HepG2 (cell line): ENCODE measurements around the gene MYLK. TPM values are rescaled to one million over a fixed set of nuclear protein-coding genes. Genes with fewer than 3 reads are reported as not detected.

Experiments
- ATAC-seq: fragments of 200-7000 bp; cut with Tn5 transposase; 3 replicates; pipeline ENCODE4 v1.9.1; 2020; ENCODE audit warnings: mild to moderate bottlenecking, moderate library complexity
- BruUV-seq: library from RNA; stranded (reverse); fragments of 400-500 nt; replicated peaks from 2 replicates; lab custom pipeline; 2021; lab: Mats Ljungman, UMichigan
- CTCF ChIA-PET: fragments of 300-600 bp; formaldehyde crosslinking; extraction: SDS; loops from one replicate; lab custom pipeline; 2021; ENCODE audit warnings: low total read pairs, inconsistent platforms, low intra/inter-chr PET ratio; lab: Yijun Ruan, JAX
- POLR2A ChIA-PET: fragments of 350-600 bp; sonication (Branson Sonifier 250); formaldehyde crosslinking; loops from one replicate; lab custom pipeline; 2020; ENCODE audit warnings: antibody characterized with exemption, inconsistent platforms; lab: Yijun Ruan, JAX
- DNase-seq: peaks from one replicate; pipeline ENCODE4 v3.0.0-alpha.2; 2015; ENCODE audit warnings: low spot score
- FAIRE-seq: peaks from 3 replicates; lab custom pipeline; 2011; peaks lifted over from hg19 to GRCh38; lab: Jason Lieb, UNC
- H2AFZ ChIP-seq: one replicate; pipeline ENCODE4 v1.6.1; 2011; ENCODE audit warnings: low read length, inconsistent platforms
- H3K27ac ChIP-seq: fragments of 300-600 bp; 3 replicates; pipeline ENCODE4 v1.8.0; 2011; ENCODE audit warnings: mixed run types, mild to moderate bottlenecking, mixed read lengths, low read length, inconsistent platforms; ENCODE audit not compliant: insufficient read depth; ENCODE audit errors: extremely low read length
- H3K27me3 ChIP-seq, 2 experiments: fragments of 200-600 bp in 1 of 2; 2 replicates in 1 of 2; 3 replicates in 1 of 2; pipeline versions ENCODE4 v1.6.0 to v1.8.0; 2011; ENCODE audit warnings: low read length in 2 of 2, mild to moderate bottlenecking in 2 of 2, moderate library complexity in 2 of 2, inconsistent platforms in 1 of 2; ENCODE audit not compliant: insufficient read depth in 2 of 2, control insufficient read depth in 1 of 2
- H3K36me3 ChIP-seq, 2 experiments: fragments of 200-600 bp in 1 of 2; replicated peaks in 1 of 2; 2 replicates in 1 of 2; 3 replicates in 1 of 2; pipeline versions ENCODE4 v1.5.1 to v1.8.0; 2011; ENCODE audit warnings: low read length in 2 of 2, inconsistent platforms in 1 of 2; ENCODE audit not compliant: insufficient read depth in 2 of 2, control insufficient read depth in 1 of 2
- H3K4me1 ChIP-seq: 2 replicates; pipeline ENCODE4 v1.5.1; 2012; ENCODE audit warnings: low read length, inconsistent platforms; ENCODE audit not compliant: insufficient read depth
- H3K4me2 ChIP-seq: 2 replicates; pipeline ENCODE4 v1.6.0; 2011; ENCODE audit warnings: low read depth, low read length, inconsistent platforms
- H3K4me3 ChIP-seq, 3 experiments: fragments of 200-600 bp in 1 of 3; sonication (generic), shearing (Covaris generic) in 1 of 3; replicated peaks in 1 of 3; 2 replicates each; pipeline ENCODE4 v1.5.1; 2011 to 2016; ENCODE audit warnings: low read length in 3 of 3, inconsistent platforms in 2 of 3, low read depth in 2 of 3, mild to moderate bottlenecking in 2 of 3, control low read depth in 1 of 3, mixed read lengths in 1 of 3; ENCODE audit not compliant: insufficient read depth in 1 of 3
- H3K79me2 ChIP-seq: one replicate; pipeline ENCODE4 v1.6.1; 2011; ENCODE audit warnings: low read length, inconsistent platforms; ENCODE audit not compliant: insufficient read depth
- H3K9ac ChIP-seq: 2 replicates; pipeline ENCODE4 v1.6.0; 2011; ENCODE audit warnings: mild to moderate bottlenecking, low read depth, low read length, inconsistent platforms; ENCODE audit not compliant: insufficient read depth
- H3K9me3 ChIP-seq: 2 replicates; pipeline ENCODE4 v1.5.1; 2012; ENCODE audit warnings: mild to moderate bottlenecking, low read length
- H4K20me1 ChIP-seq: 2 replicates; pipeline ENCODE4 v1.6.0; 2011; ENCODE audit warnings: inconsistent platforms, mild to moderate bottlenecking, low read length, moderate library complexity; ENCODE audit not compliant: insufficient read depth
- AHR ChIP-seq: IDR thresholded peaks from 2 replicates; pipeline ENCODE4 v1.6.1; 2018; ENCODE audit warnings: missing genetic modification reagents, missing compliant biosample characterization
- ARNTL ChIP-seq: sonication (generic); formaldehyde crosslinking; IDR thresholded peaks from 2 replicates; pipeline ENCODE4 v1.4.0; 2020; ENCODE audit warnings: mild to moderate bottlenecking, missing genetic modification reagents
- GABPA ChIP-seq, 2 experiments: IDR thresholded peaks; 2 replicates each; pipeline ENCODE4 v1.6.1; 2011 to 2016; ENCODE audit warnings: low read depth in 2 of 2, low read length in 1 of 2, missing biosample characterization in 1 of 2, missing genetic modification characterization in 1 of 2
- KDM1A ChIP-seq: IDR thresholded peaks from 2 replicates; pipeline ENCODE4 v1.6.1; 2016; ENCODE audit warnings: missing compliant biosample characterization
- MAF1 ChIP-seq: sonication (generic); formaldehyde crosslinking; IDR thresholded peaks from 2 replicates; pipeline ENCODE4 v1.5.0; 2020; ENCODE audit warnings: missing genetic modification reagents, borderline replicate concordance
- ZNF17 ChIP-seq: sonication (generic); formaldehyde crosslinking; IDR thresholded peaks from 2 replicates; pipeline ENCODE4 v1.5.0; 2020; ENCODE audit warnings: mild to moderate bottlenecking, missing genetic modification reagents
- WGBS: methylation state at CpG from one replicate; pipeline ENCODE4 v1.1.6; 2017; ENCODE audit warnings: low lambda C conversion rate; 5-methylcytosine and 5-hydroxymethylcytosine counted together
- in situ Hi-C: cut with HindIII; loops from 2 replicates; pipeline ENCODE4 v1.10.0; 2017; ENCODE audit warnings: low pct_unique_long_range_greater_than_20kb; ENCODE audit not compliant: extremely low pct_ligation_motif_present
- intact Hi-C: fragments of 100-400 bp; cut with micrococcal nuclease; formaldehyde crosslinking; loops from one replicate; pipeline ENCODE4 v1.10.0; 2022; ENCODE audit not compliant: unreplicated experiment
- polyA plus RNA-seq, 8 experiments: library from polyadenylated mRNA; depleted of rRNA in 3 of 8; stranded (reverse) in 7 of 8; unstranded in 1 of 8; fragments of >200 nt; fragmentation: Illumina TruSeq in 4 of 8; extraction: Trizol in 4 of 8; gene quantifications; 2 replicates each; pipeline versions ENCODE4 v1.2.1 to v1.2.3, GENCODE V29; 2011 to 2016; ENCODE audit warnings: low read depth in 4 of 8, missing spikeins in 1 of 8, mixed read lengths in 1 of 8; ENCODE audit not compliant: insufficient read depth in 1 of 8
- total RNA-seq, 5 experiments: library from RNA; depleted of rRNA; stranded (reverse); fragments of >200 nt; fragmentation: Illumina TruSeq; extraction: Trizol; gene quantifications; 2 replicates each; pipeline ENCODE4 v1.2.3, GENCODE V29; 2016; ENCODE audit warnings: low read depth in 1 of 5
- TF ChIP-seq, protein P1 (sequence below): sonication (generic); formaldehyde crosslinking; IDR thresholded peaks from 2 replicates; pipeline ENCODE4 v1.5.0; 2020; ENCODE audit warnings: mild to moderate bottlenecking, missing genetic modification reagents, moderate library complexity
- TF ChIP-seq, protein P2 (sequence below): sonication (generic); formaldehyde crosslinking; IDR thresholded peaks from 2 replicates; pipeline ENCODE4 v1.8.0; 2022; ENCODE audit warnings: mild to moderate bottlenecking, missing genetic modification reagents, borderline replicate concordance

The MYLK gene
- total and polyA plus RNA-seq, 2 of the 13 experiments (the other 11 are each of a cell fraction or from before 2014, with no cell fraction given): 10.6 to 34.9 TPM

DNA sequence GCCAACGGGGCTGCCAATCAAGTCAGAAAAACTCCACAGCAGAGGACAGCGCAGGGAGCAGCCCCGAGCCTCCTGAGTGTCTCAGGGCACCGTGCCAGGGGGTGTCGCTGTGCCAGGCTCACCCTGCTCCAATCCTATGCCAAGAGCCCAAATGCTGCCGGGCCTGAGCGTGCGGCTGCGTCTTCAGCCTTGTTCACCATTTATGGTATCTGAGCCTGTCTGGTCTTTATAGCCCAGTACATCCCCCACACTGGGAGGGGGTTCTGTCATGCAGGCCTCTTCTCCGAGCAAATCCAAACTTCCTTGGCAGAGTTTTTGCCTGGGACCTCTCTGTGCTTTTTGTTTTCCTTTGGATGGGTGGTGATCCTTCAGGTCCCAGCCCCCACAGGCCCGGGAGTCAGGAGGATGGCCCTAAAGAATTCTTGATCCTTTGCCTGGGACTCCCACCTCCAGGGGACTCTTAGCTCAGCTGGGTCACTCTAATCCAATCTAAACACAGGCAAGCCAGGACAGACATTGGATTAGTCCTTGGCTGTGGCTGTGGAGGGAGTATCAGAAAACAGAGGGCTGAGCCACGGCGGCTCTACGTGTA, 164.2 kb downstream of the MYLK start:
- FAIRE-seq (no peak), ATAC-seq (no peak; the same call in 2 of the 3 replicates)
- POLR2A ChIA-PET: no interaction called here

More for the DNA sequence above, 164.2 kb downstream of the MYLK start:
- TF ChIP-seq ZNF17 (CRISPR knock-in tag) (no peak), ARNTL (CRISPR knock-in tag) (no peak), AHR (CRISPR knock-in tag) (no peak), KDM1A (CRISPR knock-in tag) (no peak), MAF1 (no peak), GABPA (IDR thresholded peaks at IDR 0.05; ENCODE audit: low read depth, low read length) (no peak), GABPA (CRISPR knock-in tag; IDR thresholded peaks at IDR 0.05; ENCODE audit: low read depth) (no peak)
- TF ChIP-seq, protein P1, sequence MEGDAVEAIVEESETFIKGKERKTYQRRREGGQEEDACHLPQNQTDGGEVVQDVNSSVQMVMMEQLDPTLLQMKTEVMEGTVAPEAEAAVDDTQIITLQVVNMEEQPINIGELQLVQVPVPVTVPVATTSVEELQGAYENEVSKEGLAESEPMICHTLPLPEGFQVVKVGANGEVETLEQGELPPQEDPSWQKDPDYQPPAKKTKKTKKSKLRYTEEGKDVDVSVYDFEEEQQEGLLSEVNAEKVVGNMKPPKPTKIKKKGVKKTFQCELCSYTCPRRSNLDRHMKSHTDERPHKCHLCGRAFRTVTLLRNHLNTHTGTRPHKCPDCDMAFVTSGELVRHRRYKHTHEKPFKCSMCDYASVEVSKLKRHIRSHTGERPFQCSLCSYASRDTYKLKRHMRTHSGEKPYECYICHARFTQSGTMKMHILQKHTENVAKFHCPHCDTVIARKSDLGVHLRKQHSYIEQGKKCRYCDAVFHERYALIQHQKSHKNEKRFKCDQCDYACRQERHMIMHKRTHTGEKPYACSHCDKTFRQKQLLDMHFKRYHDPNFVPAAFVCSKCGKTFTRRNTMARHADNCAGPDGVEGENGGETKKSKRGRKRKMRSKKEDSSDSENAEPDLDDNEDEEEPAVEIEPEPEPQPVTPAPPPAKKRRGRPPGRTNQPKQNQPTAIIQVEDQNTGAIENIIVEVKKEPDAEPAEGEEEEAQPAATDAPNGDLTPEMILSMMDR (CRISPR knock-in tag): no peak
- TF ChIP-seq, protein P2, sequence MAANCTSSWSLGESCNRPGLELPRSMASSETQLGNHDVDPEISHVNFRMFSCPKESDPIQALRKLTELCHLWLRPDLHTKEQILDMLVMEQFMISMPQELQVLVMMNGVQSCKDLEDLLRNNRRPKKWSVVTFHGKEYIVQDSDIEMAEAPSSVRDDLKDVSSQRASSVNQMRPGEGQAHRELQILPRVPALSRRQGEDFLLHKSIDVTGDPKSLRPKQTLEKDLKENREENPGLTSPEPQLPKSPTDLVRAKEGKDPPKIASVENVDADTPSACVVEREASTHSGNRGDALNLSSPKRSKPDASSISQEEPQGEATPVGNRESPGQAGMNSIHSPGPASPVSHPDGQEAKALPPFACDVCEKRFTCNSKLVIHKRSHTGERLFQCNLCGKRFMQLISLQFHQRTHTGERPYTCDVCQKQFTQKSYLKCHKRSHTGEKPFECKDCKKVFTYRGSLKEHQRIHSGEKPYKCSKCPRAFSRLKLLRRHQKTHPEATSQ (CRISPR knock-in tag): no peak
- H3K9me3 ChIP-seq: no peaks in the 10 kb centered on the region
- H3K4me2 ChIP-seq: no peak overlapping the region
- no peak overlapping the region for H2AFZ ChIP-seq
- H3K4me3 ChIP-seq: no peak overlapping the region
- H3K9ac ChIP-seq: no peak overlapping the region
- no peaks in the 10 kb centered on the region for H3K27me3 ChIP-seq
- no peak for DNase-seq
- CTCF ChIA-PET: interaction anchor here (1.9 to 3.6 kb wide), 2 partner anchors 67 to 78 kb away, joined by 11 to 32 read pairs; no protein-coding TSS in a partner anchor
- no peaks in the 10 kb centered on the region for H4K20me1 ChIP-seq
- intact Hi-C loops (loop anchor here (1.0 kb wide), 1 partner anchor 68 kb away; no protein-coding TSS in a partner anchor), in situ Hi-C loops (no loop called here)
- 92% methylated on average over 10 of the region's 14 CpGs for WGBS
- H3K36me3 ChIP-seq: peaks cover 5 to 23% of the 10 kb centered on the region in 2 experiments; a peak in 4 of 5 replicates
- no peaks in the 10 kb centered on the region for H3K4me1 ChIP-seq
- no peaks in the 10 kb centered on the region for H3K79me2 ChIP-seq
- BruUV-seq: no TSS peak
- H3K27ac ChIP-seq: no peak overlapping the region
